GM19025 (cell line): ENCODE measurements around the gene GNG12.

ENCODE experiments used
- ATAC-seq: cut with Tn5 transposase; IDR thresholded peaks from one replicate; pipeline ENCODE4 v1.9.1; 2021; ENCODE audit warnings: mild to moderate bottlenecking, low read depth, moderate library complexity; ENCODE audit not compliant: unreplicated experiment

The GNG12 gene

DNA sequence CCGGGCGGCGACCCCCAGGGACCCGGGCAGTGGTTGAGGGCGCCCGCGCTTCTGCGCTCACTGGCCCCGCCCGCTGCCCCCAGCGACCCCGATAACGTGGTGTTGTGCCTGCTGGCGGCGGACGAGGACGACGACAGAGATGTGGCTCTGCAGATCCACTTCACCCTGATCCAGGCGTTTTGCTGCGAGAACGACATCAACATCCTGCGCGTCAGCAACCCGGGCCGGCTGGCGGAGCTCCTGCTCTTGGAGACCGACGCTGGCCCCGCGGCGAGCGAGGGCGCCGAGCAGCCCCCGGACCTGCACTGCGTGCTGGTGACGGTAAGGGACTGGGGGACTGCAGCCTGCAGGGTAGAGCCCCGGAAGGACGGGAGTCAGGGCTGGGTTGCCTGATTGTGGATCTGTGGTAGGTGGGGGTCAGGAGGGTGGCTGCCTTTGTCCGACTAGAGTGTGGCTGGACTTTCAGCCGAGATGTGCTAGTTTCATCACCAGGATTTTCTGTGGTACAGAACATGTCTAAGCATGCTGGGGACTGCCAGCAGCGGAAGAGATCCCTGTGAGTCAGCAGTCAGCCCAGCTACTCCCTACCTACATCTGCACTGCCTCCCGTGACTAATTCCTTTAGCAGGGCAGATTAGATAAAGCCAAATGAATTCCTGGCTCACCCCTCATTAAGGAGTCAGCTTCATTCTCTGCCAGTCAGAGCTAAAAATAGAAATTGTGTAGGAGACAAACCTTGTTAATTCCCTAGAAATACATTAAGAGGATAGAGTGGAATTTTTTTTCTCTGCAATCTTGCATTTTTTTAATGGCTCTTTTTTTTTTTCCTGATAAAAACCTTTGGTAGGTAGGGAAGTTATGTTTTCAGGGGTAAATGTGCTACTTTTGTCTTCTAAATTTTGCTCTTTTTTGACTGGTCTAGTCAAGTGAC is 146.7 kb downstream of the GNG12 start:
- ATAC-seq = peak; percentile 16

DNA sequence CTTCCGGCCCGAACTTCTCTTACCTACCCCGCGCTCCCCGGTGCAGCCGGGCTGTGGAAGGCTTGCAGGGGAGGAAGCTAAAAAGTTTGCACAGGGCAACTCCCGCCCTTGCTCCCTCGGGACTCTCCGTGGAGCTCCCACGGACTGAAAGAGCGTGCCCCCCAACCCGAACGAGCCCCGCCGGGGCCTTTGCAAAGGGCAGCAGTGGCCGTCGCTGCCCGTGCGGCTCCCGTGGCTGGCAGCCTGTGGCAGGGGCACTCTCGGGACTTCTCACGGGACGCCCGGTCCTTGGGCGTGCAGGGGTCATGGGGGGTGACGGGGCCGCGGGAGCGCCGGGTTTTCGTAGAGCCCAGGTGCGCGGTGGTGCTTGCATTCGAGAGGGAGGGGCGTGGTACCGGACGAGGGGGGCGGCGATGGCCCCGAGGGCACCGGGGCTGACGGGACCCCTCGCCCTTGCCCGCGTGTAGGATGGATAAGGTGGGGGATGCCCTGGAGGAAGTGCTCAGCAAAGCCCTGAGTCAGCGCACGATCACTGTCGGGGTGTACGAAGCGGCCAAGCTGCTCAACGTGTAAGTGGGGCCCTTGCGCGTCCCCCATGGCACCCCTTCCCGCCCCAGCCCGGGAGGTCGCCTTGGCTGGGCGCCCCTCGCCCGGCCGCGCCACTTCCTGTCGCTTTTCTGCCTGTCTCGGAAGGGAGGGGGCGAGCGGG is 147.6 kb downstream of the GNG12 start:
- peak; percentile 6 for ATAC-seq

DNA sequence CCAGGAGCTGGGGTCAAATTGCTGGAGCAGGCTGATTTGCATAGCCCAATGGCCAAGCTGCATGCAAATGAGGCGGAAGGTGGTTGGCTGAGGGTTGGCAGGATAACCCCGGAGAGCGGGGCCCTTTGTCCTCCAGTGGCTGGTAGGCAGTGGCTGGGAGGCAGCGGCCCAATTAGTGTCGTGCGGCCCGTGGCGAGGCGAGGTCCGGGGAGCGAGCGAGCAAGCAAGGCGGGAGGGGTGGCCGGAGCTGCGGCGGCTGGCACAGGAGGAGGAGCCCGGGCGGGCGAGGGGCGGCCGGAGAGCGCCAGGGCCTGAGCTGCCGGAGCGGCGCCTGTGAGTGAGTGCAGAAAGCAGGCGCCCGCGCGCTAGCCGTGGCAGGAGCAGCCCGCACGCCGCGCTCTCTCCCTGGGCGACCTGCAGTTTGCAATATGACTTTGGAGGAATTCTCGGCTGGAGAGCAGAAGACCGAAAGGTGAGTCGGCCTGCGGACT is 148.2 kb downstream of the GNG12 start, which contains the start of gene GADD45A:
GADD45A (plus strand) TSS at position 135 of the 491 bp plus-strand sequence; CDS start at position 429, 294 bp downstream.
- peak; percentile 79 for ATAC-seq

DNA sequence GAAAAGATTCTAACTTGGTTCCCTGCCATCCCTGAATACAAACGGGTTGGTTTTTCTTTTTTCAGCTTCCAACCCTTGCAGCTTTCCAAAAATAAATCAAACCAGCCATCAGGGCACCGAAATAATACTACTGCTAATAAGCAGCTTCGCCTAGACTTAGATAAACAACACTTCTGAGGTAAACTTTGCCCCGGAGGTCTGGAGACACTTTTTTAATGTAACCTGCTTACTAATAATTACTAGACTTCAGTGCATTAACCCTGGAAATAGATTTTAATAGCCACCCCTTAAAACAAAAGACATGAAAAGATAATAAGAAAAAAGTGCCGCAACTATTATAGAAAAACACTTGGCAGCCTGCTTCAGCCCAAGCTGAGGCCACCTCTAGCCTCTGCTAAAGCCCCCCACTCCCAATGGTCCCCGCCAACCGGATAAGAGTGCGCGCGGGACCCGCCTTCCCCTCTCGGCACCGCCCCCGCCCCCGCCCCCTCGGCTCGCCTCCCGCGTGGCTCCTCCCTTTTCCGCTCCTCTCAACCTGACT is 148.7 kb downstream of the GNG12 start:
- no peak for ATAC-seq

DNA sequence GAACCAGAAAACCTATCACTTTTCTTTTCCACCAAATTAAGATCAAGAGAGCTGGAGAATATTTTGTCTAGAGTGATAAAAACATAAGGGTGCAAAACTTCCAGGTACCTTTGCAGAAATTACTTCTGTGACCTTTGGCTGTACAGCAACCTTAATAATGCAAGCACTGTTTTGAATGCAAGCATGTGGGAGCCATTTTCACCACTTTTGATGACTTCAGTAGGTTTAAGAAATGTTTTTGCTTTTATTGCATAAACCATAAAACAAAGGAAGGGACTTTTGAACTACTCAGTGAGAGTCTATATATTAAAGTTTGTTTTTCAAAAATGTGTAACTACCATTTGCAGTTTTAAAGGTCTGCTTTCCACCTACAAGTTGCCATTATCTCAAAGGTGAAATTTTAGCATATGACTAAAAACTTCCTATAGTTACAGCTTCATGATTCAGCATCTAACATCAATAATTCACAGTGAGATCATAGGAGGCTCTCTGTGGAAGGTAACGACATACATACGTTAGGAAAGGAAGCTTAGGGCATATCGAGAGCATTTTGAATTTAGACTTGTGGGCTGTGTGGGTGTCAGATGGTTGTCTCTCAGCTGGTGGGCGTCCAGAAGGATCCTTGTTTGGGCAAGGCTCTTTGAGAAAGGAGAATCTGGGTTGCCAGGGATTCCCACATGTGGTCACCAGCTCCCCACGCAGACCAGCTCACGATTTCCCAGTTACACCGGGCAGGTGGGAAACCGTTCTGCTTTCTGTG is 149.3 kb downstream of the GNG12 start:
- ATAC-seq = no peak

DNA sequence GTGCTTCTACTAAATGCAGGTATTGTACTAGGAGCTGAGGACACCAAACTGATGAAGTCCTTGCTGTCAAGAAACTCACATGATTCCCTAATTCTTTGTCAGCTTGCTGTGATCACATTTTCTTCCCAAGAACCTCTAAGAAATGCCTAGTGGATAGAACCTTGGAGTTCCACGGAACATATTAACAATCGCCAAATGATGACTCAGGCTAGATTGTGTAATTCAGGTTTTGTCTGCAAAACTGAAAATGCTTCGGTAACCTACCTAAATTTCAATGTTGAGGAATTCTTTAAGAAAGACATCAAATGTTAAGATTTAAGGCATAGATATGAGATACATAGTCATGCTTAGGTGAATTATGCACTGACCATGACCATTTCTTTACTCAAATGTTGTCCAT is 150.0 kb downstream of the GNG12 start:
- no peak for ATAC-seq

DNA sequence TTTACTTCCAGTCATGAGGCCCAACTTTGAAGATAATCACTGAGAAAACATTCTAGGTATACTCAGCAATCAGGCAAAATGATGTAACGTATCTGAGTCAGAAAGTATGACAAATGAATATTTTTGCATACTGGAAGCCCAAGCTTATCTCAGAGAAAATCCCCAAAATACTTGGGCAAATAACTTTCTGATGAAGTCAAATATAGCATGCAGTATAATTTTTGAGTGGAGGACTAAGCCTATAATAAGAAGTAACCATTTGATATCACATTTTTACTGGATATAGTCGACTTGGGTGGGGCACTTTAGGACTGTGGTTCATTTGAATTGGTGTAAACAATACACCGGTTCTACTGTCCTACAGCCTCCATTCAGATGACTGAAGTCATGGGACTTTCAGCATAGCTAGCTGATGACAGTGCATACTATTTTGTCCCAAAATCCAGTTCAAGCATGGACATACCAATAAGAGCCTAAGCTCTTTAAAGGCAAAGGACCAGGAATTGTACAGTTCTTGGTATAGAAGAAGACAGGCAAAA is 150.5 kb downstream of the GNG12 start:
- ATAC-seq = no peak

DNA sequence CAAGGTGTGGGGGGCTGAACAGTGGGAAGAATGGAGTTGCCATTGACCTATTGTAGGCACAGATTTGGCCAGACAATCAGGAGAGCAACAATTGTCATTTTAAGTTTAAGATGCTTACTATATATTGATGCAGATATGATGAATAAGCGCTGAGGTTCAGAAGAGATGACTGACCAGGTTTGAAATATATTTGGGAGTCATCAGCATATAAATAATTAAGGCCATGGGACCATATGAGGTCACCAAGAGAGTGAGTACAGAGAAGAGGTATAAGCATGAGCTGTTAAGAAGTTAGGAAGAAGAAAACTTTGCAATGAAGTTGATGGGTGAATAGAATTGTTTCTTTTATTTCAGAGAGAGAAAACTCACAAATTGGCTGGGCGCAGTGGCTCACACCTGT is 152.8 kb downstream of the GNG12 start:
- ATAC-seq = no peak

DNA sequence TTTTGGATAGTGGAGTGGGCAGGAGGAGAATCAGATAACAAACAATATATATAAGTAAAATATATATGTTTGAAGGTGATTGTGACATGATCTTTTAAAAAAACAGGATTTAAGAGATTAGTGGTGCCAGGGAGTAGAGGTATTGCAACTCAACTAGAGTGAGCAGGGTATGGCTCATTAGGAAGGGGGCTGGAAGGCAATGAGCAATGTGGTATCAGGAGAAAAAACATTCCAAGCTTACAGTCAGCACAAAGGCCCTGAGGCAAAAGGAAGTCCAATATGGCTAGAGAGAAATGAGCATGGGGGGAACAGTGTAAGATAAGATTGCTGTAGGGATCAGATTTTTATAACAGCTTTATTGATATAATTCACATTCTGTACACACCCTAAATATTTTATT is 153.6 kb downstream of the GNG12 start:
- no peak for ATAC-seq

DNA sequence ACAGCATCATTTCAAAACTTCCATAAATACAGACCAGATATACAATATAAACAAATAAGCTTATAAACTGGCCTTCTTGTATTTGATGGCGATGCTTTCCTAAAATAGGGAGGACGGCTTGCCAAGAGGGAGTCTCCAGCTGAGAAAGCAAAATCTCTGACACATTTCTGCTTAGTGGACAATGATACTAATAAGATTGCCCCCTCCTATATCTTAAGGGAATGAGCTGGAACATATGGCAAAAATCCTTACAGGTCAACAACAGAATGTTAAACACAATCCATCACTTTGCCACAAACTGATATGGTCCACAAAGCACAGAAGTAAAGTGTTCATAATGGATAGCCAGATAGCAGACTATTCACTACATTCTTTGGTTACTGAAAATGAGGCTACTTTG is 155.3 kb downstream of the GNG12 start:
- no peak for ATAC-seq

DNA sequence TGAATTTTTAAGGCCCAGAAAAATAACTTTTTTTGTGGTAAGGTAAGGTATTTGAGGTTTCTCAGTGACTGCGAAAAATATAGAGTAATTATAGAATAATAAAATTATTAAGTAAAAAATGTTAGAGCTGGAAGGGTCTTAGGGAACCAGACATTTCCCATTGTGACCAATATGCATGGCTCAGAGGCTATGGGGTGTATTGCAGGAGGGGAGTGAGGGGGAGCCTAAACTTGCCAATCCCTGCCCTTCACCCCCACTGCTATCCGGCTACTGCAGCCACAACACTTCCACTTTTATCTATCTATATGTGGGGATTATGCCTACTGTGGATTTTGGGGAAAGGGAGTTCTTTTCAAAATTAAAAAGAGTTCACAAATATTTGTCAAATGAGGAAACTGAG is 155.9 kb downstream of the GNG12 start:
- no peak for ATAC-seq

DNA sequence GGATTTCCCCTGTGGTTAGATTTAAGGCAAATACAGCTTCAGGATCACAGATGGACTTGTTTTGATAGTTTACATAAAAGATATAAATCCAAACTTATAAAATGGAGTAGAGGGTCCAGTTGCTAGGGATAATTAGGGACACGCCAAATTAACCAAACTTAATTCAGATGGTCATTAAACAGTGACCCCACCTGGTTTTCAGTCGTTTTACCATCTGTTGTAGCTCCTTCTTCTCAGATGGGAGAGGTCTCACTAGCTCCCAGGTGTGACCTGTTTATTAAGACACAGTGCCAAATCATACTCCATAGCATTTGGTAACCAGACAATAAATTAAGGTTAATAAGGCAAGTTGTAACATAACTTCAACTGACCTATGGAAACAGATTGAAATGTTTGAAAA is 156.3 kb downstream of the GNG12 start:
- ATAC-seq = no peak

DNA sequence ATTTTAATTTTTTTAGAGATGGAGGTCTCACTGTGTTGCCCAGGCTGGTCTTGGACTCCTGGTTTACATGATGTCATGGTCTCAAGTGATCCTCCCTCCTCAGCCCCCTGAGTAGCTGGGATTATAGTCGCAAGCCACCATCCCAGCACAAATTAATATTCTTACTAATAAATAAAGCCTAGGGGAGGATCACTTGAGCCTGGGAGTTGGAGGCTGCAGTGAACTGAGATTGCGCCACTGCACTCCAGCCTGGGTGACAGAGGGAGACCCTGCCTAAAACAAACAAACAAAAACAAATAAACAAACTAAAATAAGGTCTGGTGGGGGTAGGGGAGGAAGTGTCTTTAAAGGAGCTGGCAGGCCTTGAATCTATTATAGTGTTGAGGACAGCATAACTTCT is 157.0 kb downstream of the GNG12 start:
- ATAC-seq = no peak

DNA sequence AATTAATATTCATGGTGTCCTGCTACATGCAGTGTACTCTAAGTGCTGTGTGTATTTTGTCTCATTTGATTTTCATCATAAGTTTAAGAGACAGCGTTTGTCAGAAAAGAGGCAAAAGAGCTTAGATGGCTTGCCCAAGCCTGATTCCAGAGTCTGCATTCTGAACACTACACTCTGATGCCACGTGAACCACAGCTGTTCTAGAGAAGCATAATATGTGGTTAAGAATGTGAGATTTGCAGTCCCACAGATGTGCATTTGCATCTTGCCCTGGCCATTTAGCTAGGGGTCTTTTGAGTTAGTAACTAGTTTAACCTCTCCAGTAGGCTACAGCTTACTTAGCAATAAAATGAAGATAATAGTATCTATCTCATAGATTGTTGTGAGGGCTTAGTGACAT is 157.5 kb downstream of the GNG12 start:
- ATAC-seq = peak; percentile 81

DNA sequence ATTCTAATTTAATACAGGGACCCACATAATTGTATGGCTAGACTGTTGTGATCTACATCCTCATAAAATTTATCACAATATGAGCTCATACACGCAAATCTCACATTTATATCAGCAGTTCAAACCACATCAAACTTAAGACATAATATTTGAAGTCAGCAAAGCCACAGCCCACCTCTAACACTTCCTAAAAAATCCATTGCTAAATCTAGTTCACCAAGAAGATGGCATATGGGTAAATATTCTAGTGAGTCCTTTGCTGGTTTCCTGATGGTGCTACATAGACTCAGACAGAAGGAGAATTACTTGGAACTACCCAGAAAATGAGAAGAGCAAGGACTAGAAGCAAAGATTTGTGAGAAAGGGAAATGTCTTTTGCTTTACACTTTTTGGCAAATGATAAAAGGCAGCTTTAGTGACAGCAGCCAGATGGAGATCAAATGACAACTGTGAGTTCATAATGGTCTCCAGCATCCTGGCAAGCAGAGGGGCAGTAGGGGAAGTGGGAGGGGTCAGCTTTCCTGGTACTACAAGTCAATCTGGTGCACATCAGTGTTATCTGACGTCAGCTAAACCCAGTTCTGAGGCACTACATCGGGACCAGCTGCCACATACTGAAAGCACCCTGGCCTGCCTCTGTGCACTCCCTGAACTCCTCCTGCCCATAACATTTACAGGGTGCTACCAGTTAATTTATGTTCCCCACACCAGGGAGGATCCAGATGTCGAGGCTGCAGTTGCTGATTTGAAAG is 158.8 kb downstream of the GNG12 start:
- no peak for ATAC-seq

DNA sequence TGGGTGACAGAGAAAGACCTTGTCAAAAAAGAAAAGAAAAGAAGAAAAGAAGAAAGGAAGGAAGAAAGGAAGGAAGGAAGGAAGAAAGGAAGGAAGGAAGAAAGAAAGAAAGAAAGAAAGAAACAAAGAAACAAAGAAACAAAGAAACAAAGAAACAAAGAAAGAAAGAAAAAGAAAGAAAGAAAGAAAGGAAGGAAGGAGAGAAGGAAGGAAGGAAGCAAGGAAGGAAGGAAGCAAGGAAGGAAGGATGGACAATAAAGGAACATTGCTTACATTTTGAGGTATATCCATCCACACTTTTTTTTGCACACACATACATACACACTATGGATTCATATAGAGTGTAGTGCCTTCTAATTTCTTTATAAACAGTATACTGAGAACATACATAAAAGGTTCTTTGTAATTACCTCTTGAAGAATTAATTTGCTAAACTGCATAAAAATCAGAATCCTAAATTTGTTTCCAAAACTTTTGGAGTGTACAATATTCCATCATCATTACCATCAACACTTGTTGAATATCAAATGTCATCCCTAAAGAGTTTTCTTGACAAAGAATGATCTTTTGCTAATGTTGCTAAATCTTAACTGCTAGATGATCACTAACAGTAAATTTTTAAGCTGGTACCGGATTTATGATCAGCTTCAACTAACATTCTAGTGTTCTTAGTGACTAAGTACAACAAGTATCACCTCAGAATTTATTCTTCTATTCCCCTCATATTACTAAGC is 159.6 kb downstream of the GNG12 start:
- ATAC-seq = no peak

DNA sequence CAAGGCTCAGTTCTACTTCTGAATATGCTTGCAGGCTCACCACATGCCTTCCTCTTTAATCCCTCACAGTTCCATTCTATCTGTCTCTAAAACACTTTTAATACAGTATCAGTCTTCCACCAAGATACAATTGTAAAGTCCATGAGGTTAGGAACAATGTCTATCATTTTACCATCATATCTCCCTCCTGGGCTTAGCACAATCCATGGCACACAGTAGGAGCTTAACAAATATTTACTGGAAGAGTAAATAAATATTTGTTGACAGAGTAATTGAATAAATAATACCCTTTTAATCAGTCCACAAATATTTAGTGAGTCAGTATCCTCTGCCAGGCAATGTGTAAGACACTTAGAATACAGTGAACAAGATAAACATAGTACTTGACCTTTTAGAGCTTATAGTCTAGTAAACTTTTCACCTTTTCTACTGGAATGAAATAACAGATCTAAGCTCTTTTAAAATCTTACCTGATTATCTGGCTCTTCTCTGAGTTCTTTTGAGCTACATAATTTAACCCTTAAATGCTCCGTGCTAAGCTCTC is 160.9 kb downstream of the GNG12 start:
- no peak for ATAC-seq

DNA sequence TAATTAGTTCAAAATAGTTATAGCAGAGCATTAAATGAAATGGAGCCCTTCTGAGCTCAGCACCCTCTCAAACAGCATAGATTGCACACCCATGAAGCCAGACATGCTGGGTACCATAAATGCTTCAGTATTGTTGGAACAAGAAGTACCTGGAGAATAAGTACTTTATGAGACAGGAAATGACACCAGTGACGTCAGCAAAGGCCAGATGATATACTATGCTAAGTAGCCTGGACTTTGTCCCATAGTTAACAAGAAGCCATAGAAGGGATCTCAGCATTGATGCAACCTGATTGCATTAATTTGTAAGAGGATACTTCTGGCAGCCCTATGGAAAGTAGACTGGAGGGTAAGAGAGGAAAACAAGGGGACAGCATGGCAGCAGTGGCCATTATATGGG is 164.6 kb downstream of the GNG12 start:
- ATAC-seq = no peak

DNA sequence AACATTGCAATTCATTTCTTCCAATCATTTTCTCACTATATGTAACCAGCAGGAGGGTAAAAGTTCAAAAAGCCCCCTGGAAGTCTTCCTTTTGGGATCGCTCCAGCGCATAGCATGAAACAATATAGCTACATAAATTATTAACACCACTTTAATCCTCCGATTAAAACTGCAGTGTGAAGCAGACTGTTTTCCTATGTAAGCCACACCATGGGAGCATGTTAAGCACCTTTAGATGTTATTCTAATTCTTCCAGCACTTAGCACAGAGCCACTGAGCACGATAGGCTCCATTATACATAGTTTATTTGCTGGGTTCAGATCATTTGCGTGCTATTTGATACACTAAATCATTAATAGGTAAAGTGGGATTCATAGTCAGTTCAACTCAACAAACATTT is 166.6 kb downstream of the GNG12 start:
- no peak for ATAC-seq
